Measurements from ENCODE around the gene NKD1. TPM values are rescaled to one million over a fixed set of nuclear protein-coding genes. Genes with fewer than 3 reads are reported as not detected.

NKD1 gene
- total and polyA plus RNA-seq, 4 donors = 2.3 to 14.1 (median 8.0) TPM

DNA sequence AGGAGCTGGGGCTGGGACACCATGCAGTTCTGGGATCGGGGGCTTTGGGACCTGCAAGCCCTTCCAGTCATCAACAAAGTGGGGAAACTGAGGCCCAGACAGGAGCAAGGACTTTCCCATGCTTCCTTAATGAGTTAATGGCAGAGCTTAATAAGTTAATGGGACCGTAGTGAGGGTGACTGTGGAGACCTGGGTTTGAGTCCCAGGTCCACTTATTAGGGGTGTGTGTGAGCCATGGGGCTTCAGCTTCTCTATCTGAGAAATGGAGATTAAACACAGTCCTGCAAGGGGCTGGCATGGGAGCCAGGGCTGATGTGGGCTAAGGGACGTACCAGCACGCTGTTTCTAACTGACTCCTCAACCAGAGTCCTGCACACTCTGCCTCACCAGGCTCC lies 41.7 kb upstream of the NKD1 start:
- TF ChIP-seq, protein P1, sequence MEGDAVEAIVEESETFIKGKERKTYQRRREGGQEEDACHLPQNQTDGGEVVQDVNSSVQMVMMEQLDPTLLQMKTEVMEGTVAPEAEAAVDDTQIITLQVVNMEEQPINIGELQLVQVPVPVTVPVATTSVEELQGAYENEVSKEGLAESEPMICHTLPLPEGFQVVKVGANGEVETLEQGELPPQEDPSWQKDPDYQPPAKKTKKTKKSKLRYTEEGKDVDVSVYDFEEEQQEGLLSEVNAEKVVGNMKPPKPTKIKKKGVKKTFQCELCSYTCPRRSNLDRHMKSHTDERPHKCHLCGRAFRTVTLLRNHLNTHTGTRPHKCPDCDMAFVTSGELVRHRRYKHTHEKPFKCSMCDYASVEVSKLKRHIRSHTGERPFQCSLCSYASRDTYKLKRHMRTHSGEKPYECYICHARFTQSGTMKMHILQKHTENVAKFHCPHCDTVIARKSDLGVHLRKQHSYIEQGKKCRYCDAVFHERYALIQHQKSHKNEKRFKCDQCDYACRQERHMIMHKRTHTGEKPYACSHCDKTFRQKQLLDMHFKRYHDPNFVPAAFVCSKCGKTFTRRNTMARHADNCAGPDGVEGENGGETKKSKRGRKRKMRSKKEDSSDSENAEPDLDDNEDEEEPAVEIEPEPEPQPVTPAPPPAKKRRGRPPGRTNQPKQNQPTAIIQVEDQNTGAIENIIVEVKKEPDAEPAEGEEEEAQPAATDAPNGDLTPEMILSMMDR (IDR thresholded peaks at IDR 0.05; ENCODE audit: control extremely low read depth, extremely low read depth) = no peak
- no peak for ATAC-seq (ENCODE audit: insufficient read depth, low FRiP score)
- 94 to 96% methylated on average over 4 of the region's 4 CpGs for WGBS, 2 donors

DNA sequence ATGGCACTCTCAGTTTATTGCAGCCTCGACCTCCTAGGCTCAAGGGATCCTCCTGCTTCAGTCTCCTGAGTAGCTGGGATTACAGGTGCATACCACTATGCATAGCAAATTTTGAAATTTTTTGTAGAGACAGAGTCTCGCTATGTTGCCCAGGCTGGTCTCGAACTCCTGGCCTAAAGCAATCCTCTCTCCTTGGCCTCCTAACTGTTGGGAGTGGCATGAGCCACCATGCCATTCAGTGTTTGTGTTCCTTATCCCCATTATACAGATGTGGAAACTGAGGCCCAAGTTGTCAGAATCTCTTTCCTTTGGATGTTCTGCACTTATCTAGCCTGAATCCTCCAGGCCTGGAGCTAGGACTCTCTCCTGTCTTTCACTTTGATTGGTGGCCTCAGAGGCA lies 40.8 kb upstream of the NKD1 start:
- peaks cover 0 to 2% (median 0%) of the 10 kb centered on the region in 3 donors for H3K27me3 ChIP-seq (ENCODE audit: control insufficient read depth in 3 of 3, insufficient read depth in 3 of 3, low read length in 2 of 3)
- H3K4me3 ChIP-seq = no peak overlapping the region
- peaks cover 0 to 4% (median 2%) of the 10 kb centered on the region in 5 donors for H3K4me1 ChIP-seq (ENCODE audit: control insufficient read depth in 5 of 5, insufficient read depth in 5 of 5, low read length in 5 of 5)
- peaks cover 0 to 7% (median 0%) of the 10 kb centered on the region in 4 donors for H3K9me3 ChIP-seq (ENCODE audit: control insufficient read depth in 4 of 4, insufficient read depth in 3 of 4, low read length in 3 of 4)
- 82 to 94% methylated on average over 3 of the region's 3 CpGs for WGBS, 2 donors
- H3K36me3 ChIP-seq (ENCODE audit: control insufficient read depth in 4 of 4, insufficient read depth in 4 of 4, low read length in 4 of 4) = no peaks in the 10 kb centered on the region
- DNase-seq (no peak), ATAC-seq (ENCODE audit: insufficient read depth, low FRiP score) (no peak)
- H3K9ac ChIP-seq (ENCODE audit: insufficient read depth in 1 of 2, low read length in 2 of 2) = no peak overlapping the region
- H3K27ac ChIP-seq (ENCODE audit: low read depth in 1 of 2, low read length in 1 of 2) = no peak overlapping the region
- TF ChIP-seq, protein P1 (IDR thresholded peaks at IDR 0.05; ENCODE audit: control extremely low read depth, extremely low read depth) = no peak

More for the DNA sequence above, 41.7 kb upstream of the NKD1 start:
- peaks cover 0 to 5% (median 4%) of the 10 kb centered on the region in 5 donors for H3K4me1 ChIP-seq (ENCODE audit: control insufficient read depth in 5 of 5, insufficient read depth in 5 of 5, low read length in 5 of 5)
- no peak overlapping the region for H3K9ac ChIP-seq (ENCODE audit: insufficient read depth in 1 of 2, low read length in 2 of 2)
- peaks cover 0 to 6% (median 4%) of the 10 kb centered on the region in 4 donors for H3K9me3 ChIP-seq (ENCODE audit: control insufficient read depth in 4 of 4, insufficient read depth in 3 of 4, low read length in 3 of 4)
- H3K27ac ChIP-seq (ENCODE audit: low read depth in 1 of 2, low read length in 1 of 2) = no peak overlapping the region
- H3K36me3 ChIP-seq (ENCODE audit: control insufficient read depth in 4 of 4, insufficient read depth in 4 of 4, low read length in 4 of 4) = no peaks in the 10 kb centered on the region
- DNase-seq = no peak
- peaks cover 0 to 2% (median 0%) of the 10 kb centered on the region in 3 donors for H3K27me3 ChIP-seq (ENCODE audit: control insufficient read depth in 3 of 3, insufficient read depth in 3 of 3, low read length in 2 of 3)
- no peak overlapping the region for H3K4me3 ChIP-seq

DNA sequence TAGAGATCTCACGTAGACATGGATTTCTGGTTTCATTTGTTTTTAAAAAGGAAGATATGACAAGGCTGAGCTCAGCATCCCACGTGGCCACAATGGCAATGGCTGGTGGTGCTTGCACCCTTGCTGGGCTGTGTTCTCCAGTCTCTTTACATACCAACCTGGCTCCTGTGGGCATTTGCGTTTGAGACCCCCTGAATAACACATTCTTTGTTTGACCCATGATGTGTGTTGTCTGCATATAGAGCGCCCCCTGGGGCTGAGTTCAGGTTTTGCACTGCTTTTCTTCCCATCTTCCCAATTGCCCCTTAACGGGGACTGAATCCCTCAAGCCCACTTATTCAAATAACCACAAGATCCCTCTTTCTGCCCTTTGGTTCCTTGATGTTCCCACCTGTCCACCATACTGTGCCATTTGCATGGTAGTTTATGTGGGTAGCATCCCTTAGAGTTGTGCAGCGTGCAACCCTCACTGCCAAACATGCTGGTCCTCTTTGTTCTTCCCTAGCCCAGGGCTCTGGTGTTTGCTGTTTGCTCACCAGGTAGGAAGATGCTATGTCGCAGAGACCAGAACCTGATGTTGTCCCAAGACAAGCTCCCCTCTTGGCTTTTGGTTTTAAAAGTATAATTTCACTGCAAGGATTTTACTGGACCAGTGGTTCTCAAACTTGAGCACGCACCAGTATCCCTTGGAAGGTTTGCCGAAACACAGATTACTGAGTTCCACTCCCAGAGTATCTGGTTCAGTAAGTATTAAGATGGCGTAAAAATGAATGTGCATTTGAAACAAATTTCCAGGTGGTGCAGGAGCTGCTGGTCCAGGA lies 38.5 kb upstream of the NKD1 start:
- TF ChIP-seq, protein P1 (IDR thresholded peaks at IDR 0.05; ENCODE audit: control extremely low read depth, extremely low read depth) = no peak
- Histone ChIP-seq H3K9me3 (ENCODE audit: control insufficient read depth in 4 of 4, insufficient read depth in 3 of 4, low read length in 3 of 4) (peaks cover 0 to 9% (median 0%) of the 10 kb centered on the region in 4 donors), H3K27ac (ENCODE audit: low read depth in 1 of 2, low read length in 1 of 2) (no peak overlapping the region), H3K36me3 (ENCODE audit: control insufficient read depth in 4 of 4, insufficient read depth in 4 of 4, low read length in 4 of 4) (no peaks in the 10 kb centered on the region), H3K4me1 (ENCODE audit: control insufficient read depth in 5 of 5, insufficient read depth in 5 of 5, low read length in 5 of 5) (no peaks in the 10 kb centered on the region), H3K4me3 (no peak overlapping the region), H3K9ac (ENCODE audit: insufficient read depth in 1 of 2, low read length in 2 of 2) (no peak overlapping the region), H3K27me3 (ENCODE audit: control insufficient read depth in 3 of 3, insufficient read depth in 3 of 3, low read length in 2 of 3) (no peaks in the 10 kb centered on the region)
- WGBS, 2 donors = 63 to 67% methylated on average over 10 of the region's 10 CpGs
- DNase-seq (no peak), ATAC-seq (ENCODE audit: insufficient read depth, low FRiP score) (no peak)

Measured in lung (tissue), 12 donors.